Naive thymus-derived CD4-positive, alpha-beta T cell (primary cell): Measurements from ENCODE around the gene SOX6. TPM values are rescaled to one million over a fixed set of nuclear protein-coding genes. Genes with fewer than 3 reads are reported as not detected.
"Not testable (repeated sequence)": the region's sequence is repeated elsewhere in the genome, so short reads cannot be mapped to it uniquely, and the experiment has no call there.

Source experiments
- ATAC-seq: fragments of 150-1000 bp; cut with Tn5 transposase; 2 replicates; pipeline ENCODE4 v1.10.0; 2021; ENCODE audit warnings: mild to moderate bottlenecking, moderate library complexity
- CTCF ChIA-PET: fragments of 350-600 bp; sonication (Branson Sonifier 250); formaldehyde crosslinking; loops from one replicate; lab custom pipeline; 2021; ENCODE audit warnings: antibody characterized with exemption; lab: Charles Lee
- POLR2A ChIA-PET: fragments of 350-600 bp; sonication (Branson Sonifier 250); formaldehyde crosslinking; loops from one replicate; lab custom pipeline; 2021; ENCODE audit warnings: antibody characterized with exemption, inconsistent platforms; lab: Charles Lee
- DNase-seq, 9 donors: peaks; one replicate each; pipeline versions ENCODE4 v3.0.0 to v3.0.0-alpha.2; 2020 to 2022; ENCODE audit warnings: mixed read lengths in 1 of 9
- H3K27ac ChIP-seq: one replicate; pipeline ENCODE4 v1.7.0; 2013; ENCODE audit warnings: mild to moderate bottlenecking, low read depth, low read length, moderate library complexity
- H3K27me3 ChIP-seq, 2 donors: one replicate each; pipeline ENCODE4 v1.7.0; 2013; ENCODE audit warnings: low read length in 2 of 2, mild to moderate bottlenecking in 2 of 2, moderate library complexity in 2 of 2; ENCODE audit not compliant: control insufficient read depth in 2 of 2, insufficient read depth in 2 of 2
- H3K36me3 ChIP-seq, 3 experiments: 1 replicate in 2 of 3; 2 replicates in 1 of 3; pipeline ENCODE4 v1.7.0; 2013; ENCODE audit warnings: low read length in 3 of 3, mild to moderate bottlenecking in 3 of 3, moderate library complexity in 1 of 3; ENCODE audit not compliant: insufficient read depth in 3 of 3, control insufficient read depth in 2 of 3
- H3K4me1 ChIP-seq, 2 donors: one replicate each; pipeline ENCODE4 v1.7.0; 2013; ENCODE audit warnings: low read length in 2 of 2, mild to moderate bottlenecking in 2 of 2, moderate library complexity in 1 of 2; ENCODE audit not compliant: control insufficient read depth in 2 of 2, insufficient read depth in 2 of 2
- H3K4me3 ChIP-seq: 2 replicates; pipeline ENCODE4 v1.7.0; 2013; ENCODE audit warnings: mild to moderate bottlenecking, low read length
- H3K9me3 ChIP-seq, 3 experiments: 1 replicate in 2 of 3; 2 replicates in 1 of 3; pipeline ENCODE4 v1.7.0; 2013; ENCODE audit warnings: low read length in 3 of 3; ENCODE audit not compliant: control insufficient read depth in 2 of 3
- H3K27ac Mint-ChIP-seq, 9 donors: one replicate each; pipeline ENCODE4 v1.8.0; 2020 to 2022; ENCODE audit warnings: mixed read lengths in 9 of 9, mild to moderate bottlenecking in 8 of 9, moderate library complexity in 5 of 9, inconsistent platforms in 2 of 9
- H3K27me3 Mint-ChIP-seq, 5 donors: one replicate each; pipeline ENCODE4 v1.8.0; 2021 to 2022; ENCODE audit warnings: mixed read lengths in 5 of 5, mild to moderate bottlenecking in 1 of 5
- H3K36me3 Mint-ChIP-seq, 5 donors: one replicate each; pipeline ENCODE4 v1.8.0; 2020 to 2022; ENCODE audit warnings: mixed read lengths in 5 of 5, mild to moderate bottlenecking in 3 of 5, inconsistent platforms in 1 of 5
- H3K4me1 Mint-ChIP-seq, 7 donors: one replicate each; pipeline ENCODE4 v1.8.0; 2020 to 2022; ENCODE audit warnings: mixed read lengths in 7 of 7, mild to moderate bottlenecking in 3 of 7, inconsistent platforms in 1 of 7
- H3K4me3 Mint-ChIP-seq, 10 donors: one replicate each; pipeline ENCODE4 v1.8.0; 2020 to 2022; ENCODE audit warnings: mild to moderate bottlenecking in 10 of 10, mixed read lengths in 10 of 10, moderate library complexity in 6 of 10, inconsistent platforms in 2 of 10
- H3K9me3 Mint-ChIP-seq, 11 donors: one replicate each; pipeline ENCODE4 v1.8.0; 2020 to 2022; ENCODE audit warnings: mixed read lengths in 11 of 11, mild to moderate bottlenecking in 4 of 11, inconsistent platforms in 1 of 11, moderate library complexity in 1 of 11
- intact Hi-C, 2 donors: fragments of 100-400 bp; cut with micrococcal nuclease; formaldehyde crosslinking; loops; one replicate each; pipeline ENCODE4 v1.15.1; 2023
- polyA plus RNA-seq, 2 donors: library from polyadenylated mRNA; unstranded; fragments of 300-500 nt; fragmentation: Illumina TruSeq; gene quantifications; one replicate each; pipeline ENCODE4 v1.2.3, GENCODE V29; 2021
- total RNA-seq, 6 experiments: library from RNA in 5 of 6; stranded (reverse) in 5 of 6; gene quantifications; 1 replicate in 5 of 6; 2 replicates in 1 of 6; pipeline ENCODE4 v1.2.3 and lab custom pipeline; 2021 to 2026

The SOX6 gene
- total and polyA plus RNA-seq, 7 experiments from 2014 or later, result 0.51 TPM; not detected in 6

- Histone ChIP-seq H3K9me3 (no peaks in the 10 kb centered on the region), H3K27me3 (no peaks in the 10 kb centered on the region), H3K36me3 (no peaks in the 10 kb centered on the region), H3K4me3 (no peak overlapping the region), H3K4me1 (no peaks in the 10 kb centered on the region), H3K27ac (no peak overlapping the region)
- H3K4me1 Mint-ChIP-seq, result no peaks in the 10 kb centered on the region
- no peak overlapping the region for H3K27ac Mint-ChIP-seq
- POLR2A ChIA-PET, result no interaction called here
- H3K9me3 Mint-ChIP-seq, result peaks cover 0 to 20% (median 4%) of the 10 kb centered on the region in 11 donors
- intact Hi-C loops, result no loop called here
- no peak for ATAC-seq
- H3K4me3 Mint-ChIP-seq, result no peak overlapping the region
- H3K27me3 Mint-ChIP-seq, result no peaks in the 10 kb centered on the region
- DNase-seq, result no peak
- CTCF ChIA-PET, result no interaction called here
- H3K36me3 Mint-ChIP-seq, result no peaks in the 10 kb centered on the region
Observed at GRCh38 chr11:16395601-16396000, 39.3 kb upstream of the SOX6 start.

GRCh38 chr11:16394947-16395346, 38.6 kb upstream of the SOX6 start:
- DNase-seq (no peak), ATAC-seq (no peak)
- no peak overlapping the region for H3K4me3 ChIP-seq
- no peaks in the 10 kb centered on the region for H3K36me3 ChIP-seq
- intact Hi-C loops, result no loop called here
- Mint-ChIP-seq H3K27me3 (no peaks in the 10 kb centered on the region), H3K4me1 (no peaks in the 10 kb centered on the region), H3K27ac (no peak overlapping the region), H3K9me3 (peaks cover 2 to 26% (median 8%) of the 10 kb centered on the region in 11 donors), H3K4me3 (no peak overlapping the region), H3K36me3 (no peaks in the 10 kb centered on the region)
- no peaks in the 10 kb centered on the region for H3K27me3 ChIP-seq
- no peaks in the 10 kb centered on the region for H3K9me3 ChIP-seq
- ChIA-PET CTCF (no interaction called here), POLR2A (no interaction called here)
- H3K4me1 ChIP-seq, result no peaks in the 10 kb centered on the region
- no peak overlapping the region for H3K27ac ChIP-seq

GRCh38 chr11:16393340-16393739, 37.0 kb upstream of the SOX6 start:
- no peaks in the 10 kb centered on the region for H3K27me3 Mint-ChIP-seq
- H3K27ac Mint-ChIP-seq, result no peak overlapping the region
- H3K27ac ChIP-seq, result no peak overlapping the region
- H3K4me3 Mint-ChIP-seq, result no peak overlapping the region
- ChIA-PET CTCF (no interaction called here), POLR2A (no interaction called here)
- H3K4me1 ChIP-seq, result no peaks in the 10 kb centered on the region
- ATAC-seq (no peak), DNase-seq (no peak)
- no peaks in the 10 kb centered on the region for H3K36me3 ChIP-seq
- H3K36me3 Mint-ChIP-seq, result no peaks in the 10 kb centered on the region
- H3K4me3 ChIP-seq, result no peak overlapping the region
- no peaks in the 10 kb centered on the region for H3K27me3 ChIP-seq
- peaks cover 2 to 31% (median 8%) of the 10 kb centered on the region in 11 donors for H3K9me3 Mint-ChIP-seq
- H3K9me3 ChIP-seq, result no peaks in the 10 kb centered on the region
- intact Hi-C loops, result no loop called here
- no peaks in the 10 kb centered on the region for H3K4me1 Mint-ChIP-seq

GRCh38 chr11:16392616-16393015, 36.3 kb upstream of the SOX6 start:
- no peak overlapping the region for H3K4me3 ChIP-seq
- H3K4me1 ChIP-seq, result no peaks in the 10 kb centered on the region
- H3K36me3 Mint-ChIP-seq, result no peaks in the 10 kb centered on the region
- H3K27ac ChIP-seq, result no peak overlapping the region
- intact Hi-C loops, result no loop called here
- H3K9me3 Mint-ChIP-seq, result peaks cover 2 to 29% (median 6%) of the 10 kb centered on the region in 11 donors
- no peaks in the 10 kb centered on the region for H3K27me3 Mint-ChIP-seq
- no peak overlapping the region for H3K27ac Mint-ChIP-seq
- ATAC-seq (no peak), DNase-seq (no peak)
- no peak overlapping the region for H3K4me3 Mint-ChIP-seq
- H3K27me3 ChIP-seq, result no peaks in the 10 kb centered on the region
- POLR2A ChIA-PET, result no interaction called here
- no peaks in the 10 kb centered on the region for H3K36me3 ChIP-seq
- no peaks in the 10 kb centered on the region for H3K4me1 Mint-ChIP-seq
- CTCF ChIA-PET, result no interaction called here
- no peaks in the 10 kb centered on the region for H3K9me3 ChIP-seq

- POLR2A ChIA-PET, DNase-seq, H3K4me3 ChIP-seq, CTCF ChIA-PET, H3K4me1 ChIP-seq, H3K9me3 ChIP-seq, ATAC-seq, intact Hi-C loops, H3K4me3 Mint-ChIP-seq, H3K27ac Mint-ChIP-seq, H3K4me1 Mint-ChIP-seq, H3K36me3 ChIP-seq, H3K36me3 Mint-ChIP-seq, H3K27ac ChIP-seq, H3K27me3 Mint-ChIP-seq, H3K27me3 ChIP-seq: not testable (repeated sequence)
- H3K9me3 Mint-ChIP-seq, result peaks cover 3 to 30% (median 6%) of the 10 kb centered on the region in 11 donors
Observed at GRCh38 chr11:16390826-16391225, 34.5 kb upstream of the SOX6 start.

- POLR2A ChIA-PET, result no interaction called here
- CTCF ChIA-PET, result no interaction called here
- no peaks in the 10 kb centered on the region for H3K4me1 Mint-ChIP-seq
Observed at GRCh38 chr11:16385099-16385498, 28.8 kb upstream of the SOX6 start.

GRCh38 chr11:16382638-16383380, 26.5 kb upstream of the SOX6 start:
- ATAC-seq, result no peak
- intact Hi-C loops, result no loop called here
- no peaks in the 10 kb centered on the region for H3K27me3 Mint-ChIP-seq

More at GRCh38 chr11:16385099-16385498, 28.8 kb upstream of the SOX6 start:
- H3K27me3 Mint-ChIP-seq, result no peaks in the 10 kb centered on the region
- Histone ChIP-seq H3K27me3 (no peaks in the 10 kb centered on the region), H3K9me3 (no peaks in the 10 kb centered on the region), H3K4me1 (no peaks in the 10 kb centered on the region), H3K36me3 (no peaks in the 10 kb centered on the region), H3K4me3 (no peak overlapping the region), H3K27ac (no peak overlapping the region)
- H3K9me3 Mint-ChIP-seq, result peaks cover 0 to 21% (median 2%) of the 10 kb centered on the region in 11 donors
- DNase-seq, result no peak
- no peaks in the 10 kb centered on the region for H3K36me3 Mint-ChIP-seq
- H3K4me3 Mint-ChIP-seq, result no peak overlapping the region
- intact Hi-C loops, result no loop called here
- no peak for ATAC-seq
- H3K27ac Mint-ChIP-seq, result no peak overlapping the region

More at GRCh38 chr11:16382638-16383380, 26.5 kb upstream of the SOX6 start:
- Histone ChIP-seq H3K9me3 (no peaks in the 10 kb centered on the region), H3K4me1 (no peaks in the 10 kb centered on the region), H3K36me3 (no peaks in the 10 kb centered on the region), H3K27me3 (no peaks in the 10 kb centered on the region), H3K4me3 (no peak overlapping the region), H3K27ac (no peak overlapping the region)
- no peaks in the 10 kb centered on the region for H3K4me1 Mint-ChIP-seq
- no peak for DNase-seq
- no peaks in the 10 kb centered on the region for H3K36me3 Mint-ChIP-seq
- peaks cover 0 to 9% (median 0%) of the 10 kb centered on the region in 11 donors for H3K9me3 Mint-ChIP-seq
- no peak overlapping the region for H3K27ac Mint-ChIP-seq
- ChIA-PET CTCF (no interaction called here), POLR2A (no interaction called here)
- H3K4me3 Mint-ChIP-seq, result no peak overlapping the region
